ENCODE results near the gene SNX14. TPM values are rescaled to one million over a fixed set of nuclear protein-coding genes. Genes with fewer than 3 reads are reported as not detected.

The SNX14 gene
- total RNA-seq, 2 donors from 2014 or later = 41.8 to 68.6 TPM

DNA sequence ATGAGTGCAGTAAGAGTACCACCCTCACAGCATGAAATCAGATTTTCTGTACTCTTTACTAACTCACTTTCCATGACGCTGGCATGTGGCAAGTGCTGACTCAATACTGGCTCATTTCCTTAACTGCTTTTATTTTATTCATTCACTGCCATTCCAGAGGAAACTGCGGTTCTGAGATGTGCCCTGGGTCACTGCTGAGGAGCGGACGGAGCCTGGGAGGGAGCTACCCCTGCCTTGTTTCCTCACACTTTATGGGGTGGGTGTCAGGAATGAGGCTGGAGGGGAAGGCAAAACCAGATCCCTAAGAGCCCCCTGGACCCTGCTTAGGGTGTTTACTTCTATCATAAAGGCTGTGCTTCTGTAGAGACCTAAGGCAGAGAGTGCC is 129.4 kb downstream of the SNX14 start:
- intact Hi-C loops (cut with DNase I) = no loop called here
- H3K4me1 ChIP-seq = peaks cover 16% of the 10 kb centered on the region
- H3K36me3 ChIP-seq (replicated peaks in 1 of 2; ENCODE audit: insufficient read depth in 1 of 2, low read depth in 2 of 2) = no peaks in the 10 kb centered on the region
- ATAC-seq (peak; percentile 27), DNase-seq (no peak)
- H3K27me3 ChIP-seq = no peaks in the 10 kb centered on the region
- 67 to 72% methylated on average over 4 of the region's 4 CpGs for WGBS, 2 donors
- TF ChIP-seq, protein P1, sequence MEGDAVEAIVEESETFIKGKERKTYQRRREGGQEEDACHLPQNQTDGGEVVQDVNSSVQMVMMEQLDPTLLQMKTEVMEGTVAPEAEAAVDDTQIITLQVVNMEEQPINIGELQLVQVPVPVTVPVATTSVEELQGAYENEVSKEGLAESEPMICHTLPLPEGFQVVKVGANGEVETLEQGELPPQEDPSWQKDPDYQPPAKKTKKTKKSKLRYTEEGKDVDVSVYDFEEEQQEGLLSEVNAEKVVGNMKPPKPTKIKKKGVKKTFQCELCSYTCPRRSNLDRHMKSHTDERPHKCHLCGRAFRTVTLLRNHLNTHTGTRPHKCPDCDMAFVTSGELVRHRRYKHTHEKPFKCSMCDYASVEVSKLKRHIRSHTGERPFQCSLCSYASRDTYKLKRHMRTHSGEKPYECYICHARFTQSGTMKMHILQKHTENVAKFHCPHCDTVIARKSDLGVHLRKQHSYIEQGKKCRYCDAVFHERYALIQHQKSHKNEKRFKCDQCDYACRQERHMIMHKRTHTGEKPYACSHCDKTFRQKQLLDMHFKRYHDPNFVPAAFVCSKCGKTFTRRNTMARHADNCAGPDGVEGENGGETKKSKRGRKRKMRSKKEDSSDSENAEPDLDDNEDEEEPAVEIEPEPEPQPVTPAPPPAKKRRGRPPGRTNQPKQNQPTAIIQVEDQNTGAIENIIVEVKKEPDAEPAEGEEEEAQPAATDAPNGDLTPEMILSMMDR (IDR thresholded peaks at IDR 0.05) = no peak
- no peak for TF ChIP-seq POLR2A (IDR thresholded peaks at IDR 0.05)
- H3K27ac ChIP-seq = no peak overlapping the region
- no peaks in the 10 kb centered on the region for H3K9me3 ChIP-seq
- no peak overlapping the region for H3K4me3 ChIP-seq

DNA sequence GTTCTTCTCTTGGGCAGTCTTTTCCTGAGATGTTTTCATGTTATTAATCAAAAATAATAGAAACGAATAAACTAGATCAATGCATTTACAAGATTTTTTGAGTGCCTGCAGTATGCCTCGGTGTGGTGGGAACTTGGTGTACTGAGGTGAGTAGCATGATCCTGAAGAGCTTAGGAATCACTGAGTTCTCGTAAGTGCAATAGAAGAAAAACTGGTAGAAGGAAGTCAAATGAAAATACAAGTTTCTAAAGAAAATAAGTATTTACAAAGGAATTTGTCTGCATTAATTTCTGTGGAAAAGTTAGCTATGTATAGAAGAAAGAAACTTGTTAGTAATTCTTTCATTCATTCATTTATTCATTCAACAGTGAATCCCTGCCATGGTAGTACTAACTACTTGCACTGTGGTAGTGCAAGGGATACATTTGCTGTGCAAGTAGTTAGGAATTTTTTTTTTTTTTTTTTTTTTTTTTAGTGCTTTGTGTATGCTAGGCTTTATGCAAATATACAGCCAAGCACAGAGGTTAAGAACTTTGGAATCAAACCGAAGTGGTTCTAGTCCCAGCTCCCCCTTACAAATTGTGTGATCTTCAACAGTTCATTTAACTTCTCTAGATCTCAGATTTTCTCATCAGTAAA is 129.9 kb downstream of the SNX14 start:
- intact Hi-C loops (cut with DNase I) = no loop called here
- Histone ChIP-seq H3K36me3 (replicated peaks in 1 of 2; ENCODE audit: insufficient read depth in 1 of 2, low read depth in 2 of 2) (no peaks in the 10 kb centered on the region), H3K9me3 (no peaks in the 10 kb centered on the region), H3K4me1 (peaks cover 16% of the 10 kb centered on the region), H3K4me3 (no peak overlapping the region), H3K27ac (no peak overlapping the region), H3K27me3 (no peaks in the 10 kb centered on the region)
- ATAC-seq (no peak), DNase-seq (no peak)
- WGBS, 2 donors = 68 to 69% methylated on average over 4 of the region's 4 CpGs
- no peak for TF ChIP-seq POLR2A (IDR thresholded peaks at IDR 0.05)
- TF ChIP-seq, protein P1 (IDR thresholded peaks at IDR 0.05) = no peak

DNA sequence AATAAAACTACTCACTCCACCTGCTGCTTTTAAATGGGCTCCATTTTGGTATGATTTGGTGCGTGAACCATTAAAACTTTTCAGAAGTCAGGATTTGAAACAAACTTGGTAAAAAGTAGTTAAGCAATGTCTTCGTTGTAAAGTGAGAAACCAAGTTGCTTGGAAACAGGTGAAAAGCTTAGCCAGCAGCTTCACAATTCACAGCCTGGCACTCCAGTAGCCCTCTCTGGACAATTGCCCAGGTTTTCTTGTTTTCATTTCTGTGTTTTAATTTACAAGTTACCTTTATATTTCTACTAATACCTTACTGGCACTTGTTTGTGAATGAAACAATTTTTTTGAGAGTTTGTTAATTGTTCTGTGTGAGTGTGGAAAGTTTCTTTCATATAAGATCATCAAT is 131.0 kb downstream of the SNX14 start:
- Histone ChIP-seq H3K9me3 (no peaks in the 10 kb centered on the region), H3K4me3 (no peak overlapping the region), H3K27me3 (no peaks in the 10 kb centered on the region), H3K4me1 (peaks cover 16% of the 10 kb centered on the region), H3K36me3 (replicated peaks in 1 of 2; ENCODE audit: insufficient read depth in 1 of 2, low read depth in 2 of 2) (no peaks in the 10 kb centered on the region), H3K27ac (no peak overlapping the region)
- no peak for TF ChIP-seq POLR2A (IDR thresholded peaks at IDR 0.05)
- TF ChIP-seq, protein P1 (IDR thresholded peaks at IDR 0.05) = no peak
- no peak for ATAC-seq
- DNase-seq = no peak
- intact Hi-C loops (cut with DNase I) = no loop called here
- WGBS, 2 donors = 33 to 61% methylated on average over 2 of the region's 2 CpGs

DNA sequence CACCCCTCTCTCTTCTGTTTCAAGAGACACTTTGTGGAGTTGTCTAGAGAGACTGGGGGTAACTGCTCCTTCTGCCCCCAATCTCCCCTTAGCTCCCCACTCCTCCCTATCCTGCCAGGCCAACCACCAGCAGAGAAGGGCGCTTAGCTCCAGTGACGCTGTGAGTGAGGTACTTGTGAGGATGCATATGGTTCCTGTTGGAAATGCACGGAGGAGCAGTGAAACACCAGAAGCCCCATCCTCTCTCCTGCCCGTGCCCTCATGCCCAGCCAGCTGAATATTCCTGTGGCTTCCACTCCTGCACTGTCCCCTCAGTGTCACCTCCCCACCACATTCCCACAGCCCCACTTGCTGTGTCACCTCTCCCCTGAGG is 131.9 kb downstream of the SNX14 start:
- ATAC-seq = no peak
- no peak for TF ChIP-seq POLR2A (IDR thresholded peaks at IDR 0.05)
- TF ChIP-seq, protein P1 (IDR thresholded peaks at IDR 0.05) = no peak
- H3K4me3 ChIP-seq = no peak overlapping the region
- intact Hi-C loops (cut with DNase I) = no loop called here
- no peak for DNase-seq
- H3K27ac ChIP-seq = peak overlapping the region in 2 of 4 donors; percentile 9 to 49
- H3K4me1 ChIP-seq = peaks cover 16% of the 10 kb centered on the region
- H3K9me3 ChIP-seq = no peaks in the 10 kb centered on the region
- WGBS, 2 donors = 78 to 96% methylated on average over 3 to 4 of the region's 4 CpGs
- no peaks in the 10 kb centered on the region for H3K36me3 ChIP-seq (replicated peaks in 1 of 2; ENCODE audit: insufficient read depth in 1 of 2, low read depth in 2 of 2)
- H3K27me3 ChIP-seq = no peaks in the 10 kb centered on the region

Data from body of pancreas (tissue), 4 donors.